M059J (cell line): ENCODE data around the gene NMT1. TPM values are rescaled to one million over a fixed set of nuclear protein-coding genes. Genes with fewer than 3 reads are reported as not detected.
A peak's percentile ranks its signal among the peaks of the same experiment; 100 is the strongest.

ENCODE experiments used
- DNase-seq: peaks from one replicate; pipeline ENCODE4 v3.0.0-alpha.2; 2012; ENCODE audit warnings: low read depth
- total RNA-seq: library from RNA; depleted of rRNA; stranded (reverse); fragments of >200 nt; shearing (Covaris generic); gene quantifications from 2 replicates; pipeline ENCODE4 v1.2.3, GENCODE V29; 2014

NMT1 gene
- total RNA-seq, 1 experiment from 2014 or later = 83.4 TPM

DNA sequence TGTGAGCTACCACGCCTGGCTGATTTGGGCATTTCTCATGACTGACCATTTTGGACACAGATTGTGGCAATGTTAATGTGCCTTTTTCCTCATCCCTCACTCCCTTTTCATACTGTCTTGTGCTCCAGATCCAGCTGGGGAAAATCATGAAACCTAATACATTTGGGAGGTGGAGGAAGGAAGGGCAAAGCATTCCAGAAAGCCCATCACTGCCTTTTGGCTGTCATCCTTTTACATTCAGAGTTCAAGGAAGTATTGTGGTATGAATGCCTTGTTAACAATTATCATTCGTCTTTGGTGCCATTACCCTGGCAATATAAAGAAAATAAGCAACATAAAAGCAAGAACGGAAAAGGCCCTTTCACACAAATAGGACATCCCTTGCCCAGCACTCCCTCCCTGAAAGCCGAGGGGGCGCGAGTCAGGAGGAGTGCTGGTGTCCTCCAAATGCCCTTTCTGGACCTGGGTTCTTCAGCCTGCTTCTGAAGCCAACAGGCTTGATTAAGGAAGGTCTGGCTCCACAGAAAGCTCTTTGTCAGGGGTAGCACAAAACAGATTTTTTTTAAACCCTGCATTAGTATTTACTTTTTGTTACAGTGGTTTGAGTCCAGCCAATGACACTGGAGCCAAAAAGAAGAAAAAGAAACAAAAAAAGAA lies 20.1 kb downstream of the NMT1 start:
- no peak for DNase-seq

- no peak for DNase-seq
Measured at GRCh38 chr17:45086391-45086790, 25.3 kb downstream of the NMT1 start.

GRCh38 chr17:45086865-45087503 lies 25.9 kb downstream of the NMT1 start:
- DNase-seq = no peak

DNA sequence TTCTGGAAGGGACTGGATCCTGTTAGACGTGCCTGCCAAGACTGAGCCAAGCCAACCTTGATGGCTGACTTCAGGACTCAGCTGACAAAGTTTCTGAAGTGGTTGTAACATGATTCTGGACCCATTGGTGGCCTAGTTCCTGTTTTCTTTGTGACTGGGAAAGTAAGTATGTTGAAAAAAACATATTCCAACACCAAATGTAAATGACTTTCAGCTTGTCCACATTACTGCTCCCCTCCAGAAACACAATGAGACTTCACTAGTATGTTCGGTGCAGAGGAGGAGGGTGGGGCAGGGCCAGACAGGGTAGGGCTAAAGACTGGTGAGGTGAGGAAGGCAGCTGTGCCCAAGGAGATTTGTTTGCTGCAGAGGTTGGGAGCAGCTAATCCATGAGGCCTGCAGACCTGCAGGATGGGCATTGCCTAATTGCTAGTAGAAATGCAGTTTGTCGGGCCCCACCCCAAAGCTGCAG lies 26.4 kb downstream of the NMT1 start:
- DNase-seq = no peak

DNA sequence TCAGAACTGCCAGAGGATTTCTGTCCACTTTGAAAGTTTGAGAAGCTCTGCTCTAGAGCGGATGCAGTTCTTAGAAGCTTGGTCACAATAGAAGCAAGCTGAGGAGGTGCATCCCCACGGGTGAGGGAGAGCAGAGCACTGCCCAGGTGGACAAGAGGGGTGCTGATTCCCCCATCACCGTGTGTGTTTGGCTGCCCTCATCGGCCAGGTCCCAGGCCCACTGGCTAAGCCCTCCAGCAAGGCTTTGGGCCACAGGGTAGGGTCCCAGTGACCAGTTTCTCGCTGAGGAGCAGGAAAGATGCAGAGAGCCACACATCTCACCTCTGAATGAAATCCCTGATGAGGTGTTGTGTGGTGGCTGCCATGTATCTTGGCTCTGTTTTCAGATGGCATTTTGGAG lies 26.9 kb downstream of the NMT1 start:
- no peak for DNase-seq

GRCh38 chr17:45088741-45089140 lies 27.6 kb downstream of the NMT1 start:
- no peak for DNase-seq

- no peak for DNase-seq
Measured at GRCh38 chr17:45090711-45091110, 29.6 kb downstream of the NMT1 start.

DNA sequence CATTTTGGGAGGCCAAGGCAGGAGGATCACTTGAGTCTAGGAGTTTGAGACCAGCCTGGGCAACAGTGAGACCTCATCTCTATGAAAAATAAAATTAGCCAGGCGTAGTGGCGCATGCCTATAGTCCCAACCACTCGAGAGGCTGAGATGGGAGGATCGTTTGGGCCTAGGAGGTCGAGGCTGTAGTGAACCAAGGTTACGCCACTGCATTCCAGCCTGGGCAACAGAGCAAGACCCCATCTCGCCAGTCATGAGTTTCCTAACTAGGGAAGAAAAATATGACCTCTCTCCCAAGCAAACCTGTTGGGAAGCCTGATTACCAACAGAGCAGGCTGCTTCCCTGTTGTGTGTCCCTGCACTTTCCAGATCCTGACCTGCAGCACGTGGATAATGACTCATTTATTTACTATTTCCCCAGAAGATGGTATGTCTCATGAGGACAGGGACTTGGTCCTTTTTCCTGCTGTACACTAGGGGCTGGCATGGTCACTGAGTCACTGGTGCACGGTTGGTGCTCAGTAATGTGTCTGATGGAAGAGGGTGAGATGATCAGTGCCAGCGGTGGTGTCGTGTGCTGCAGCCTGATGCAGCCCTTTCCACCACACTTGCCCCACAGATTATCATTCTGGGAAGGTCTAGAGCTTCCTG lies 30.8 kb downstream of the NMT1 start:
- peak; percentile 48 for DNase-seq

DNA sequence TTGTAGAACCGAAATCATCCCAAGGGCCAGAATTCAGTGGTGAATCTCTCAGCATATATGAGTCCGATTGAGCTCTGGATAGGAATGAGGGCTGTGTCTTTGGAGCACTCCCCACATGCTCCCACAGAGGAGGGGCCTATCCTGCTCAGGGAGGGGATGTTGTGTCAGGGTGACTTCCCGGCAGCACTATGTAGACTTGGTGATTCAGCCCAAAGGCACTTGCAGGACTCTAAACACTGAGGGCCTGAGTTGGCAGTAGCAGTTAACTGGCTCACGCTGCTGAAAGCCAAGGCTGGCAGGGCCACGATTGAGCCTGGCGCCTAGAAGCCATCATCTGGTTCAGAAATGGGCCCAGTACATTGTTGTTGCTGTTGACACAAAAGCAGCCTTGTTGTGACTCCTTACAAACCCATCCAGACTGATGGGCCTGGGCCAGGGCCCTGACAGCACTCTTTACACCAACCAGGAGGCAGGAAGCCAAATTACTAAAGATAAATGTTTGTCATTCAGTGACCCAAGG lies 31.9 kb downstream of the NMT1 start:
- DNase-seq = peak; percentile 98

- peak; percentile 18 for DNase-seq
Measured at GRCh38 chr17:45093444-45094110, 32.5 kb downstream of the NMT1 start.

- DNase-seq = peak; percentile 28
Measured at GRCh38 chr17:45096141-45096540, 35.0 kb downstream of the NMT1 start.

DNA sequence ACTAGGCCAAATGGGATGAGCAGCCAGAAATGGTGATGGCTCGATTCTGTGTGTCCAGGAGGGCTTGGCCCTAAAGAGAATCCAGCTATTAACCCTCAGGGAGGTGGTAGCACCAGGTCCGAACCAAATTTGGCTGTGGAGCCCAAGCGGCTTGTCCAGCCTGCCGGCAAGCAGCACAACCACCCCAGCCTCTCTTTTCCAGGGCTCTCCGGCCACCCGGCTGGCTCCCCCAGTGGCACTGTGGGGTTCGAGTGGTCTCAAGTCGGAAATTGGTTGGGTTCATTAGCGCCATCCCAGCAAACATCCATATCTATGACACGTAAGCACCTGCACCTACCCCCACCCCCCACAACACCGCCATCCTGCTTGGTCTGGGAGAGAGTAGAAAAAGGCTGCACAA lies 35.8 kb downstream of the NMT1 start:
- DNase-seq = no peak

- DNase-seq = no peak
Measured at GRCh38 chr17:45098081-45098868, 37.2 kb downstream of the NMT1 start.

GRCh38 chr17:45098869-45099616 lies 37.9 kb downstream of the NMT1 start:
- peak; percentile 73 for DNase-seq

DNA sequence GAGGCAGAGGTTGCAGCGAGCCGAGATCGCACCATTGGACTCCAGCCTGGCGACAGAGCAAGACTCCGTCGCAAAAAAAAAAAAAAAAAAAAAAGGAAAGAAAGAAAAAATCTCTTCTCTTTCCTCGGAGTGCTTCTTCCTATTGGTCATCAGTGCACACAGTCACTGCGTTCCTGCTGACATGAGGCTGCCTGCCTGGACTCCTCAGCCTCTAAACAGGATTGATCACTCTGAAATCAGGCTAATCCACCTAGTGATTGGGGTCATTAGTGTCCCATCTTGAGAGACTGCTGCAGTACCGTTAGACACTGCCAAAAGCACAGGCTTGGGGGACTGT lies 40.4 kb downstream of the NMT1 start:
- DNase-seq = no peak

DNA sequence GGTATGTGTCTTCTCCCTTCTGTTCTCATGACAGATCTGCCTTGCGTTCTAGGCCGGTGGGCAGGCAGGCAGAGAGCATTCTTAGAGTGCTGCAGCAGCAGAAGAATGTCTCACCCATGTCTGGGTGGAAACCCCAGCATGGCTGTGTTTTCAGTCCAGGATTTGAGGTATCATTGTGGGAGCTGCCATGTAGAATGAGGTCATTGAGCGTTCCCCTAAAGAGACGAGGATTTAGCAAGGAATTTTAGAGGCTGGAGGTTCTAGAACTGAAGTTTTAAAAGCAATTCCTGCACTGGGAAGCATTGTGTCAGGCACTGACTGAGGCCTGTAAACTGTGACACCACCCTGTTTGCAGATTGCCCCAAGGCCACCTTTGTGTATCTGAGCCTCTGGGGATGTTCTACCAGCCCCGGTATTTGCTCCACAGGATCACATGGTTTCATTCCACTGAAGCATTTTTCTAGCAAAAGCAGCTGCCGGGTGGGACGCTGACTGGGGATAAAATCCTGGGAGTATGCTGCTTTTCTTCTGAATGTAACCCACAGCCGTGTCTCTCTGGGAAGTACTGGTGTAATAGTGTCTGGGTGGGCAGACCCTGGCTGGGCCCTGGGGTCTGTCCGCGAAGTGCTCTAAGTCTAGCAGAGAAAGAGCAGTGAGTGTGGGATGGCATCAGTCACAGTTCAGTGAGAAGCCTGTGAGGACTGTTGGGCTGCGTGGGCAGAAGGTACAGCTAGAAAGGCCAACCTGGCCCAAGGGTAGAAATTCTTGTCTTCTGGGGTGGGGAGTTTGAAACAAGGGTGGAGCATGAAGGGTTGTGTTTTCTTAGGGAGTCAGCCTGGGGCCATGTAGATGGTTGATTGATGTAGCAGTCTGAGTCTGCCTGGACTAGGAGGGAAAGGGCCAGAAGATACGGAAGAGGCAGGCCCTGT lies 41.0 kb downstream of the NMT1 start:
- DNase-seq = no peak

DNA sequence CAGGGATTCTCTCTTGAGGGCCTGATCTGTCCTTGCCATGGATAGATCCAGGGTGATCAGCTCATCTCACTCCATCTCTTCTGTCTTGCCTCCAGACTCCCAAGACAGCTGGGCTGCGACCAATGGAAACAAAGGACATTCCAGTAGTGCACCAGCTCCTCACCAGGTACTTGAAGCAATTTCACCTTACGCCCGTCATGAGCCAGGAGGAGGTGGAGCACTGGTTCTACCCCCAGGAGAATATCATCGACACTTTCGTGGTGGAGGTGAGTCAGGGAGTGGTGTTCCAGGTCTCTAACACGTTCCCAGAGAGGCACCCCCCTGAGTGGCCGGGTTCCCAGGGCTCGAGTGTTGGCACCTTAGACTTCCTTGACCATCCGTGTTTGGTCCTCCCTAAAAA lies 41.7 kb downstream of the NMT1 start:
- no peak for DNase-seq

DNA sequence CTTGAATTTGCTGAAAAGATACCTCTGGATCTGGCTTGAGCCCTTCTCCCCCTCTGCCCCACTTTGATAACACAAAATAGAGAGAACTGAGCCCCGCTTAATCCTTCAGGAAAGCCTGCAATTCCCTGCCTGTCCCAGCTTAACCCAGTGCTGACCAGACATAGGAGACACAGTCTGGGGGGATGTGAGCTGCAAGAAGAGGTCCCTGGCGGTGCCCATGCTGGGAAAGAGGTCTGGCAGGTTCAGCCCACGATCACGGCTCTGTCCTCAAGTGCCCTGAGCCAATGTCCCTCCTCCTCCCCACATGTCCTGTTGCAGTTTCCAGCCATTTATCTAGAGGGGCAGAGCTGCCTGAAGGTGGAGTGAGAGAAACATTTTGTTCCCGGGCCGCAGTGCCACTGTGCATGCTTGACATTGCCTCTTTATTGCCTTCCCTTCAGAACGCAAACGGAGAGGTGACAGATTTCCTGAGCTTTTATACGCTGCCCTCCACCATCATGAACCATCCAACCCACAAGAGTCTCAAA lies 42.2 kb downstream of the NMT1 start:
- DNase-seq = no peak

DNA sequence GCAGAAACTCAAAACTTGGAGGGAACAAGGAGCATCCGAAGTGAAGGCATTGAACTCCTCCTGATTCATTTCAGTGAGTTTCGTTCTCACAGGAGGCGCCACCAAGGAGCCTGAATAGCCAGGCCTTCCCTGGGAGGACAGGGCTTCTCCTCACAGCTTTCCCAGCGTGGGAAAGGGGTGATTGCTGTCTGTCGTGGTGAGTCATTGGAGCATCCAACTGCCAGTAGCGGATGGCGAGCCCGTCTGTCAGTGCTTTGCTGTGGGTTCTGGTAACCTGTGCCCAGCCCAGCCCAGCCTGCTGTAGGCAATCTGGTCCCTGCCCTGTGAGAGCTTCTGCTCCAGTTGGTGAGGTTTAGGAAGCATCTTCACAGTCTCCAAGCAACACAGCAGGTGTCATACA lies 42.9 kb downstream of the NMT1 start:
- DNase-seq = no peak

- DNase-seq = no peak
Measured at GRCh38 chr17:45104497-45104896, 43.4 kb downstream of the NMT1 start.
